ENCODE measurements around the gene KIAA1143. TPM values are rescaled to one million over a fixed set of nuclear protein-coding genes. Genes with fewer than 3 reads are reported as not detected.

The KIAA1143 gene
- total and polyA plus RNA-seq, 2 of the 13 experiments (the other 11 are each of a cell fraction or from before 2014, with no cell fraction given): 9.9 to 27.2 TPM

DNA sequence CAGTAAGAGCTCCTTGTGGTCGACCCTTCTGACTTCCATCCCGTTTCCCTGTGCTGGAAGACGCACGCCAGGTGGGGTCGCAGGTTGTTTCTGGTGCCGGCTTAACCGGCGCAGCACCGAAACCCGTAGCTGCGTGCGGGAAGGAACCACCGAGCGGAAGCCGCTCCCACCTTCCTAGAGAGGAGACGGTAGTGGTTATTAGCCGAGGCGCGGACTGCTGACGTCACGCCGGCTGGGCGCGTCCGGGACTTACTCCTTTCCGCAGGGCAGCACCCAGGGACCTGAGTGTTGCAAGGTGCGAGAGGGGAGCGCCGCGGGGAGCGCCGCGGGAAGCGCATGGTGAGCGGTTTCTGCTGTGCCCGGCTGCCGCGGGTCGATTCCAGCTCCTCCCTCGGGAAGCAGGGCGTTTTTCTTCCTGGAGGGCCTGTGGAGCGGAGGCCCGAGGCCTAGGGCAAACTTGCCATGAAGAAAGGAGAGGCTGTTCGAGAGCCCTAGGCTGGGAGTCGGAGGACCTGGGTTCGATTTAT is 32.0 kb downstream of the KIAA1143 start, which contains the start of gene ZNF501 (continued):
- TF ChIP-seq, protein P1, sequence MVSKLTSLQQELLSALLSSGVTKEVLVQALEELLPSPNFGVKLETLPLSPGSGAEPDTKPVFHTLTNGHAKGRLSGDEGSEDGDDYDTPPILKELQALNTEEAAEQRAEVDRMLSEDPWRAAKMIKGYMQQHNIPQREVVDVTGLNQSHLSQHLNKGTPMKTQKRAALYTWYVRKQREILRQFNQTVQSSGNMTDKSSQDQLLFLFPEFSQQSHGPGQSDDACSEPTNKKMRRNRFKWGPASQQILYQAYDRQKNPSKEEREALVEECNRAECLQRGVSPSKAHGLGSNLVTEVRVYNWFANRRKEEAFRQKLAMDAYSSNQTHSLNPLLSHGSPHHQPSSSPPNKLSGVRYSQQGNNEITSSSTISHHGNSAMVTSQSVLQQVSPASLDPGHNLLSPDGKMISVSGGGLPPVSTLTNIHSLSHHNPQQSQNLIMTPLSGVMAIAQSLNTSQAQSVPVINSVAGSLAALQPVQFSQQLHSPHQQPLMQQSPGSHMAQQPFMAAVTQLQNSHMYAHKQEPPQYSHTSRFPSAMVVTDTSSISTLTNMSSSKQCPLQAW (CRISPR knock-in tag; IDR thresholded peaks at IDR 0.05): 0 out of 2 replicates have a peak, but pooled peaks have one; percentile 71
- TF ChIP-seq MEF2D (CRISPR knock-in tag; IDR thresholded peaks at IDR 0.05): peak; percentile 84; the same call in 1 of the 2 replicates
- TF ChIP-seq, protein P2, sequence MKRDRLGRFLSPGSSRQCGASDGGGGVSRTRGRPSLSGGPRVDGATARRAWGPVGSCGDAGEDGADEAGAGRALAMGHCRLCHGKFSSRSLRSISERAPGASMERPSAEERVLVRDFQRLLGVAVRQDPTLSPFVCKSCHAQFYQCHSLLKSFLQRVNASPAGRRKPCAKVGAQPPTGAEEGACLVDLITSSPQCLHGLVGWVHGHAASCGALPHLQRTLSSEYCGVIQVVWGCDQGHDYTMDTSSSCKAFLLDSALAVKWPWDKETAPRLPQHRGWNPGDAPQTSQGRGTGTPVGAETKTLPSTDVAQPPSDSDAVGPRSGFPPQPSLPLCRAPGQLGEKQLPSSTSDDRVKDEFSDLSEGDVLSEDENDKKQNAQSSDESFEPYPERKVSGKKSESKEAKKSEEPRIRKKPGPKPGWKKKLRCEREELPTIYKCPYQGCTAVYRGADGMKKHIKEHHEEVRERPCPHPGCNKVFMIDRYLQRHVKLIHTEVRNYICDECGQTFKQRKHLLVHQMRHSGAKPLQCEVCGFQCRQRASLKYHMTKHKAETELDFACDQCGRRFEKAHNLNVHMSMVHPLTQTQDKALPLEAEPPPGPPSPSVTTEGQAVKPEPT (CRISPR knock-in tag; IDR thresholded peaks at IDR 0.05; ENCODE audit: low read depth): peak; percentile 74; the same call in 1 of the 2 replicates
- TF ChIP-seq SIN3B (IDR thresholded peaks at IDR 0.05; ENCODE audit: low read length): peak; percentile 42; the same call in 1 of the 2 replicates
- no peak for TF ChIP-seq ZNF530 (CRISPR knock-in tag; IDR thresholded peaks at IDR 0.05; ENCODE audit: low read depth)
- TF ChIP-seq, protein P3, sequence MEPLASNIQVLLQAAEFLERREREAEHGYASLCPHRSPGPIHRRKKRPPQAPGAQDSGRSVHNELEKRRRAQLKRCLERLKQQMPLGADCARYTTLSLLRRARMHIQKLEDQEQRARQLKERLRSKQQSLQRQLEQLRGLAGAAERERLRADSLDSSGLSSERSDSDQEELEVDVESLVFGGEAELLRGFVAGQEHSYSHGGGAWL (CRISPR knock-in tag; IDR thresholded peaks at IDR 0.05): no peak; the same call in 1 of the 2 replicates
- peak; percentile 58; the same call in 1 of the 2 replicates for TF ChIP-seq TGIF2 (CRISPR knock-in tag; IDR thresholded peaks at IDR 0.05)
- TF ChIP-seq ADNP (CRISPR knock-in tag; IDR thresholded peaks at IDR 0.05): 0 out of 2 replicates have a peak, but pooled peaks have one; percentile 28
- TF ChIP-seq, protein P4, sequence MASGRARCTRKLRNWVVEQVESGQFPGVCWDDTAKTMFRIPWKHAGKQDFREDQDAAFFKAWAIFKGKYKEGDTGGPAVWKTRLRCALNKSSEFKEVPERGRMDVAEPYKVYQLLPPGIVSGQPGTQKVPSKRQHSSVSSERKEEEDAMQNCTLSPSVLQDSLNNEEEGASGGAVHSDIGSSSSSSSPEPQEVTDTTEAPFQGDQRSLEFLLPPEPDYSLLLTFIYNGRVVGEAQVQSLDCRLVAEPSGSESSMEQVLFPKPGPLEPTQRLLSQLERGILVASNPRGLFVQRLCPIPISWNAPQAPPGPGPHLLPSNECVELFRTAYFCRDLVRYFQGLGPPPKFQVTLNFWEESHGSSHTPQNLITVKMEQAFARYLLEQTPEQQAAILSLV (CRISPR knock-in tag; IDR thresholded peaks at IDR 0.05; ENCODE audit: borderline replicate concordance): peak; percentile 46; the same call in 1 of the 2 replicates
- peak; percentile 85 for TF ChIP-seq TAF1 (CRISPR knock-in tag; IDR thresholded peaks at IDR 0.05)
- TF ChIP-seq, protein P5, sequence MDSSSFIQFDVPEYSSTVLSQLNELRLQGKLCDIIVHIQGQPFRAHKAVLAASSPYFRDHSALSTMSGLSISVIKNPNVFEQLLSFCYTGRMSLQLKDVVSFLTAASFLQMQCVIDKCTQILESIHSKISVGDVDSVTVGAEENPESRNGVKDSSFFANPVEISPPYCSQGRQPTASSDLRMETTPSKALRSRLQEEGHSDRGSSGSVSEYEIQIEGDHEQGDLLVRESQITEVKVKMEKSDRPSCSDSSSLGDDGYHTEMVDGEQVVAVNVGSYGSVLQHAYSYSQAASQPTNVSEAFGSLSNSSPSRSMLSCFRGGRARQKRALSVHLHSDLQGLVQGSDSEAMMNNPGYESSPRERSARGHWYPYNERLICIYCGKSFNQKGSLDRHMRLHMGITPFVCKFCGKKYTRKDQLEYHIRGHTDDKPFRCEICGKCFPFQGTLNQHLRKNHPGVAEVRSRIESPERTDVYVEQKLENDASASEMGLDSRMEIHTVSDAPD (CRISPR knock-in tag; IDR thresholded peaks at IDR 0.05): 0 out of 2 replicates have a peak, but pooled peaks have one; percentile 50
- TF ChIP-seq POLR2A (IDR thresholded peaks at IDR 0.05; ENCODE audit: insufficient read depth in 1 of 2, low read depth in 2 of 2, low read length in 2 of 2): peak; percentile 68 to 78; a peak in 3 of 4 replicates
- TF ChIP-seq DNMT1 (CRISPR knock-in tag; IDR thresholded peaks at IDR 0.05): no peak
- TF ChIP-seq JARID2 (CRISPR knock-in tag; IDR thresholded peaks at IDR 0.05; ENCODE audit: insufficient replicate concordance): no peak
- TF ChIP-seq, protein P6, sequence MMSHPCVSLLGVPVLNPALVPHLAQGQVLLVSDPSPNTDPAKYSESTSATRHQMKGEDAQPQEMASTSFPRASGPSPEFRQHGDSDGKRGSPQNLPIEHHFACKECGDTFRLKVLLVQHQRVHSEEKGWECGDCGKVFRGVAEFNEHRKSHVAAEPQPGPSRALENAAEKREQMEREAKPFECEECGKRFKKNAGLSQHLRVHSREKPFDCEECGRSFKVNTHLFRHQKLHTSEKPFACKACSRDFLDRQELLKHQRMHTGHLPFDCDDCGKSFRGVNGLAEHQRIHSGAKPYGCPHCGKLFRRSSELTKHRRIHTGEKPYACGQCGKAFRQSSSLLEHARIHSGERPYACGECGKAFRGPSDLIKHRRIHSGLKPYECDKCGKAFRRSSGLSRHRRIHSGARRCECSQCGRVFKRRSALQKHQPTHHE (CRISPR knock-in tag; IDR thresholded peaks at IDR 0.05; ENCODE audit: borderline replicate concordance): peak; percentile 92; the same call in 1 of the 2 replicates
- TF ChIP-seq HES4 (CRISPR knock-in tag; IDR thresholded peaks at IDR 0.05; ENCODE audit: borderline replicate concordance): peak; percentile 64; the same call in 1 of the 2 replicates
- peak; percentile 93 for TF ChIP-seq THAP11 (CRISPR knock-in tag; IDR thresholded peaks at IDR 0.05)
- TF ChIP-seq, protein P7, sequence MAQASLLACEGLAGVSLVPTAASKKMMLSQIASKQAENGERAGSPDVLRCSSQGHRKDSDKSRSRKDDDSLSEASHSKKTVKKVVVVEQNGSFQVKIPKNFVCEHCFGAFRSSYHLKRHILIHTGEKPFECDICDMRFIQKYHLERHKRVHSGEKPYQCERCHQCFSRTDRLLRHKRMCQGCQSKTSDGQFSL (CRISPR knock-in tag; IDR thresholded peaks at IDR 0.05): 0 out of 2 replicates have a peak, but pooled peaks have one; percentile 33
- no peak for TF ChIP-seq ZNF24 (IDR thresholded peaks at IDR 0.05)
- TF ChIP-seq KAT7 (CRISPR knock-in tag; IDR thresholded peaks at IDR 0.05; ENCODE audit: borderline replicate concordance): no peak; the same call in 1 of the 2 replicates
- TF ChIP-seq SSRP1 (CRISPR knock-in tag; IDR thresholded peaks at IDR 0.05): no peak
- peak; percentile 49; the same call in 1 of the 2 replicates for TF ChIP-seq ZNF451 (CRISPR knock-in tag; IDR thresholded peaks at IDR 0.05)

Data from HepG2 (cell line).